H1 (cell line): Measurements from ENCODE around the gene RNF41. TPM values are rescaled to one million over a fixed set of nuclear protein-coding genes. Genes with fewer than 3 reads are reported as not detected.

Experiments
- CTBP2 ChIP-seq: IDR thresholded peaks from 2 replicates; pipeline ENCODE4 v1.7.0; 2011; ENCODE audit warnings: borderline replicate concordance, mild to moderate bottlenecking, moderate library complexity, mixed read lengths, low read length; ENCODE audit not compliant: insufficient read depth, insufficient read length
- GABPA ChIP-seq: IDR thresholded peaks from 2 replicates; pipeline ENCODE4 v1.6.1; 2011; ENCODE audit warnings: mild to moderate bottlenecking, low read length, moderate library complexity, borderline replicate concordance; ENCODE audit not compliant: insufficient read depth
- KDM4A ChIP-seq: IDR thresholded peaks from one replicate; pipeline ENCODE4 v1.7.1; 2012; ENCODE audit warnings: low read depth, mild to moderate bottlenecking, moderate library complexity, low read length, inconsistent platforms; ENCODE audit not compliant: severe bottlenecking
- MAFK ChIP-seq: IDR thresholded peaks from 2 replicates; pipeline ENCODE4 v1.6.1; 2012; ENCODE audit warnings: low read depth, mild to moderate bottlenecking, improper control_type of control experiment, low read length
- SIRT6 ChIP-seq: IDR thresholded peaks from one replicate; pipeline ENCODE4 v1.7.1; 2012; ENCODE audit warnings: low read length, inconsistent platforms
- SP2 ChIP-seq: IDR thresholded peaks from 2 replicates; pipeline ENCODE4 v1.6.1; 2012; ENCODE audit warnings: mild to moderate bottlenecking, low read length, inconsistent platforms
- TAF7 ChIP-seq: optimal IDR thresholded peaks from 2 replicates; pipeline ENCODE3; 2011; ENCODE audit warnings: low read depth, mild to moderate bottlenecking, inconsistent platforms, low read length, moderate library complexity, borderline replicate concordance
- TBP ChIP-seq: IDR thresholded peaks from 2 replicates; pipeline ENCODE4 v1.6.1; 2011; ENCODE audit warnings: low read depth, low read length, improper control_type of control experiment
- polyA plus RNA-seq, 7 experiments: library from polyadenylated mRNA; depleted of rRNA in 3 of 7; stranded (reverse) in 5 of 7; unstranded in 2 of 7; fragments of >200 nt in 5 of 7; fragments of 200-250 nt in 2 of 7; gene quantifications; 1 replicate in 5 of 7; 2 replicates in 1 of 7; 4 replicates in 1 of 7; pipeline versions ENCODE4 v1.2.1 to v1.2.3, GENCODE V29; 2011 to 2013; ENCODE audit warnings: missing spikeins in 2 of 7, mixed read lengths in 2 of 7
- total RNA-seq: library from RNA; stranded (reverse); fragmentation: NEBNext Ultra II Directional; extraction: Animal tissue kit (Norgen Biotek cat#: 25700); gene quantifications from 2 replicates; pipeline ENCODE4 v1.2.1, GENCODE V29; 2021

Gene RNF41
- total and polyA plus RNA-seq, 2 of the 8 experiments (the other 6 are each of a cell fraction or from before 2014, with no cell fraction given), result 55.5 to 98.6 TPM

- TF ChIP-seq TAF7, result peak; percentile 79
- TF ChIP-seq GABPA, result peak; percentile 75; the same call in 1 of the 2 replicates
- TF ChIP-seq SP2, result no peak
- no peak for TF ChIP-seq CTBP2
- TF ChIP-seq TBP, result peak; percentile 100
- no peak; the same call in 1 of the 2 replicates for TF ChIP-seq MAFK
- peak; percentile 51 for TF ChIP-seq KDM4A
- TF ChIP-seq SIRT6, result no peak
These were observed 31.6 kb downstream of the RNF41 start (continued) for GRCh38 chr12:56189918-56190694.
